Stomach (tissue), 9 donors: ENCODE data around the gene PRRX1. TPM values are rescaled to one million over a fixed set of nuclear protein-coding genes. Genes with fewer than 3 reads are reported as not detected.

Experiments used
- DNase-seq, 2 donors: peaks; one replicate each; pipeline versions ENCODE4 v3.0.0 to v3.0.0-alpha.2; 2013 to 2019
- H3K27ac ChIP-seq, 5 donors: fragments of 200-600 bp in 4 of 5; sonication (generic) in 4 of 5; one replicate each; pipeline ENCODE4 v1.5.1; 2013 to 2019; ENCODE audit warnings: mild to moderate bottlenecking in 1 of 5, moderate library complexity in 1 of 5
- H3K27me3 ChIP-seq, 3 donors: fragments of 200-600 bp; sonication (generic); one replicate each; pipeline ENCODE4 v1.5.1; 2017 to 2019; ENCODE audit warnings: mixed run types in 1 of 3
- H3K36me3 ChIP-seq, 4 donors: fragments of 200-600 bp; sonication (generic); 1 replicate in 3 of 4; 2 replicates in 1 of 4; pipeline ENCODE4 v1.5.1; 2016 to 2019
- H3K4me1 ChIP-seq, 4 donors: fragments of 200-600 bp; sonication (generic); one replicate each; pipeline ENCODE4 v1.5.1; 2016 to 2019
- H3K4me3 ChIP-seq, 4 donors: fragments of 200-600 bp; sonication (generic) in 3 of 4; one replicate each; pipeline ENCODE4 v1.5.1; 2016 to 2019; ENCODE audit warnings: mild to moderate bottlenecking in 1 of 4
- H3K9me3 ChIP-seq, 4 donors: fragments of 200-600 bp; sonication (generic); one replicate each; pipeline ENCODE4 v1.5.1; 2016 to 2019
- CTCF ChIP-seq, 7 experiments: fragments of 450-650 bp in 4 of 7; fragments of 200-600 bp in 3 of 7; sonication (generic) in 3 of 7; IDR thresholded peaks; one replicate each; pipeline ENCODE4 v1.5.1; 2016 to 2019; ENCODE audit warnings: antibody characterized with exemption in 7 of 7, control low read depth in 2 of 7, mild to moderate bottlenecking in 1 of 7
- EP300 ChIP-seq: sonication (generic); formaldehyde crosslinking; IDR thresholded peaks from one replicate; pipeline ENCODE4 v1.6.1; 2017; ENCODE audit warnings: antibody characterized with exemption
- POLR2A ChIP-seq, 4 donors: fragments of 450-650 bp; IDR thresholded peaks; one replicate each; pipeline ENCODE4 v1.6.1; 2016; ENCODE audit warnings: antibody characterized with exemption in 4 of 4, control low read depth in 2 of 4, mild to moderate bottlenecking in 1 of 4, moderate library complexity in 1 of 4
- POLR2AphosphoS5 ChIP-seq, 3 donors: sonication (generic); formaldehyde crosslinking; IDR thresholded peaks; one replicate each; pipeline ENCODE4 v1.6.1; 2016; ENCODE audit warnings: antibody characterized with exemption in 3 of 3
- WGBS, 5 donors: extraction: QIAGEN DNeasy Blood & Tissue Kit in 3 of 5; methylation state at CpG; one replicate each; pipeline versions ENCODE4 v1.1.5 to v1.1.7; 2013 to 2018; 5-methylcytosine and 5-hydroxymethylcytosine counted together
- intact Hi-C: fragments of 100-400 bp; cut with DNase I; formaldehyde crosslinking; loops from one replicate; pipeline ENCODE4 v1.15.1; 2023; ENCODE audit warnings: low total_unique reads
- polyA plus RNA-seq, 3 donors: library from polyadenylated mRNA; stranded (reverse); fragments of 200-250 nt; gene quantifications; one replicate each; pipeline ENCODE4 v1.2.3, GENCODE V29; 2013
- total RNA-seq, 5 donors: library from RNA; depleted of rRNA; stranded (reverse); fragments of >200 nt; gene quantifications; one replicate each; pipeline versions ENCODE4 v1.1.0 to v1.2.3, GENCODE V29; 2014 to 2016
- donor health status: healthy with polysubstance abuse.
- donor health status: Bipolar disorder and iron deficiency.
- donor health status: healthy.

Gene PRRX1
- total and polyA plus RNA-seq, 8 donors: 0.45 to 8.3 (median 1.3) TPM

DNA sequence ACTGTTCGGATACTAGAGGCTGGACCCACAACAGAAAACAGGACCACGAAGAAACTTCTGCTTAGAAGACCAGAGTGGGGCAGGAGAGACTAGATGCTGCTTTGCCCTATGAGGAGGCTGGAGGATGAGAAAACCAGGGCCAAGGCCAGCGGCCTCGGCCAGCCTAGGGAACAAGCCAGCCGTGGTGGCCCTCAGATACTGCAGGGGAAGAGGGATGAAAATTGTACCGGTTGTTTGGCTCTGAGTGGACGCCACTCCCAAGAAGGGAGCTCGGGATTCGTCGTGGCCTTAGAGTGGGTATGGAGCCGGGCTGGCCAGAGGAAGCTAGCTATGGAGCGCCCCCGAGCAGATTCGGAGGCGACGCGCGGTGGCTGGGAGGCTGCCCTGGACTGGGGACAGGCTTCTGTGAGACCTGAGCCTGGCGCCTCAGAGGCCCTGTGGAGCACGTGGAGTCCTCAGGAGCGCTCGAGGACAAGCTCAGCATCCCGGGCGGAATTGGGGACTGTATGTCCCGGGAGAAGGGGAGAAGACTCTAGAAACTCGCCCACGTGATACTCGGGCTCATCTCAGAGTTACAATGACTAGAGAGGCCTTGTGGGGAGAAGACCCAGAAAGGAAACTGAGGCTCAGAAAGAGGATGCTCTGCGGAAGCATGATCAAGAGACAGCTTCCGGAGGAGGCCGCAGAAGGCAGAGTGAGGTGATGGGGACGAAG lies 2.8 kb downstream of the PRRX1 start:
- Histone ChIP-seq H3K27ac (no peak overlapping the region), H3K4me3 (no peak overlapping the region)

DNA sequence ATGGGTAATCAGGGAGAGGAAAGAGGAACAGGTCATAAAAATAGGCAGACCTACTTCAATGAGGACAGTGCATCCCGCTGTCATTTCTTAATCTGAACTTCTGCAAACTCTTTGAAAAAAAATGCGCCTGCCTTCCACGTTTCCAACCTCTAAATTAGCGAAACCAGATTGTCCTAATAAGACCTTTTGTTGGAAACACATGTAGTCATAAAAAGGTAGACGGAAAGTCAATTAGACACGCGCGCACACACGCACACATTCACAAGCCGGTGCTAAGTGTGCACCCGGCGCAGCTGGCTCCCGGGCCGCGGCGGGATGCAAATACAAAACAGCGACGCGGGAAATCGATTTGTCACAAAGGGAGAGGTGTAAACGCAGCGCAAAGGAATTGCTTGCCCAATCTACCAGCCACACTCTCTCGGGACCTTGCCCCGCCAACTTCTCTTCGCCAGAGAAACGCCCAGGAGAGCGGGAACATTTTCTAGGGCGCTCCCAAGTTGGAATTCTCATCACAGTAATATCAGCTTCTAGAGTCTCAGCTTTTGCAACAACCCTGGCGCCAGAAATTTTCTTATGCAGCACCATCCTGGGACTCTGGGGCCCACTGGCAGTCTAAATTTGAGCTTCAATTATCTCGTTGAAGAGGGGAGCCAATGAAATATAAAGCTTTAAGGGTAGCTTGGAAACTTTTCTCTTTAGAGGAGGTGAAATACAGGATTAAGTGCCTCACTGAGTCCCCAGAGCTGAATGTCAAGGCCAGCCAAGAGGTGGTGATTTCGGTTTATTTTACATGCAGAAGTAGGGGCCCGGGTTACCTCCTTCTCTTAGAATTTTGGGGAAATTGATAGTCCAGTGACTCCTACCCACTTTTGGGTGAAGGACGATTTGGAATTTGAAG lies 4.5 kb downstream of the PRRX1 start:
- H3K27ac ChIP-seq: no peak overlapping the region
- H3K27me3 ChIP-seq: peaks cover 8 to 99% (median 72%) of the 10 kb centered on the region in 3 donors
- DNase-seq: peak in 1 of 2 donors; percentile 23
- no peak for TF ChIP-seq POLR2A (IDR thresholded peaks at IDR 0.05)
- no peak for TF ChIP-seq CTCF (IDR thresholded peaks at IDR 0.05)
- TF ChIP-seq EP300: no peak
- TF ChIP-seq POLR2AphosphoS5 (IDR thresholded peaks at IDR 0.05): no peak
- H3K36me3 ChIP-seq: no peaks in the 10 kb centered on the region
- H3K4me1 ChIP-seq: peaks cover 10 to 32% (median 21%) of the 10 kb centered on the region in 4 donors
- H3K9me3 ChIP-seq: no peaks in the 10 kb centered on the region
- 8 to 32% (median 12%) methylated on average over 33 of the region's 33 CpGs for WGBS, 5 donors
- intact Hi-C loops: no loop called here
- H3K4me3 ChIP-seq: no peak overlapping the region

More for the DNA sequence above, 2.8 kb downstream of the PRRX1 start:
- no peak for TF ChIP-seq EP300
- TF ChIP-seq CTCF (IDR thresholded peaks at IDR 0.05): no peak
- no peak for TF ChIP-seq POLR2A (IDR thresholded peaks at IDR 0.05)
- no peak for TF ChIP-seq POLR2AphosphoS5 (IDR thresholded peaks at IDR 0.05)
- no peak for DNase-seq
- H3K4me1 ChIP-seq: peaks cover 19 to 49% (median 37%) of the 10 kb centered on the region in 4 donors
- H3K27me3 ChIP-seq: peaks cover 9 to 100% (median 87%) of the 10 kb centered on the region in 3 donors
- no peaks in the 10 kb centered on the region for H3K9me3 ChIP-seq
- WGBS, 5 donors: 15 to 29% (median 20%) methylated on average over 25 to 32 of the region's 32 CpGs
- intact Hi-C loops: no loop called here
- H3K36me3 ChIP-seq: no peaks in the 10 kb centered on the region

- DNase-seq: no peak
- no peak overlapping the region for H3K4me3 ChIP-seq
- intact Hi-C loops: no loop called here
- 15 to 38% (median 21%) methylated on average over 8 of the region's 8 CpGs for WGBS, 5 donors
- no peak for TF ChIP-seq POLR2A (IDR thresholded peaks at IDR 0.05)
- no peak for TF ChIP-seq EP300
- no peak for TF ChIP-seq CTCF (IDR thresholded peaks at IDR 0.05)
- no peak for TF ChIP-seq POLR2AphosphoS5 (IDR thresholded peaks at IDR 0.05)
- peaks cover 8 to 92% (median 66%) of the 10 kb centered on the region in 3 donors for H3K27me3 ChIP-seq
- H3K4me1 ChIP-seq: peaks cover 9 to 26% (median 17%) of the 10 kb centered on the region in 4 donors
- H3K36me3 ChIP-seq: no peaks in the 10 kb centered on the region
- no peak overlapping the region for H3K27ac ChIP-seq
- no peaks in the 10 kb centered on the region for H3K9me3 ChIP-seq
Measured at GRCh38 chr1:170669107-170669445, 5.1 kb downstream of the PRRX1 start.

GRCh38 chr1:170669586-170670530 lies 5.9 kb downstream of the PRRX1 start:
- intact Hi-C loops: no loop called here
- Histone ChIP-seq H3K9me3 (no peaks in the 10 kb centered on the region), H3K4me3 (no peak overlapping the region), H3K36me3 (no peaks in the 10 kb centered on the region), H3K4me1 (peaks cover under 1 to 18% (median 9%) of the 10 kb centered on the region in 4 donors), H3K27me3 (peaks cover 8 to 86% (median 58%) of the 10 kb centered on the region in 3 donors), H3K27ac (no peak overlapping the region)
- TF ChIP-seq EP300: no peak
- TF ChIP-seq POLR2A (IDR thresholded peaks at IDR 0.05): no peak
- no peak for TF ChIP-seq POLR2AphosphoS5 (IDR thresholded peaks at IDR 0.05)
- no peak for TF ChIP-seq CTCF (IDR thresholded peaks at IDR 0.05)
- DNase-seq: no peak
- 13 to 25% (median 17%) methylated on average over 22 of the region's 22 CpGs for WGBS, 5 donors
